Subcutaneous preadipocyte (primary cell): ENCODE data around the gene KIF18B. TPM values are rescaled to one million over a fixed set of nuclear protein-coding genes. Genes with fewer than 3 reads are reported as not detected.

Experiments
- small RNA-seq: library from RNA; depleted of rRNA; stranded (forward); fragments of <200 nt; gene quantifications from one replicate; pipeline ENCODE3, GENCODE V24; 2012
- total RNA-seq: library from RNA; depleted of rRNA; stranded (reverse); fragments of >200 nt; gene quantifications from 2 replicates; pipeline ENCODE4 v1.2.3, GENCODE V29; 2012

The KIF18B gene
- total RNA-seq, result 5.9 and 13.5 TPM in 2 replicates

GRCh38 chr17:44947461-44948314 is at the start of gene KIF18B:
Gene KIF18B, minus strand, starts transcription at chr17:44947773. Its CDS starts 11,429 bp downstream, at chr17:44936344.

GRCh38 chr17:44968225-44969143 is 20.9 kb upstream of the KIF18B start, which contains the start of gene C1QL1:
Gene C1QL1, minus strand, starts transcription at chr17:44968303. Its CDS starts 255 bp downstream, at chr17:44968048.

GRCh38 chr17:44915321-44915726 is 32.2 kb downstream of the KIF18B start, which contains the start of gene GFAP:
Gene GFAP, minus strand, starts transcription at chr17:44915500. Its CDS starts 14 bp downstream, at chr17:44915486.

GRCh38 chr17:44899074-44899782 is 48.3 kb downstream of the KIF18B start, which contains the start of gene EFTUD2:
Gene EFTUD2, minus strand, starts transcription at chr17:44899445. Its CDS starts 4,924 bp downstream, at chr17:44894521.

Small RNA genes within 50 kb of the gene (small RNA-seq; reads per million reads assigned to genes)
- gene AC015936.2 (not detected), gene CCDC103 (not detected), gene MIR6783 (0.55 reads per million, percentile 33 among the genes with 10 or more reads in this experiment), gene RN7SL405P (not detected)

Other genes starting within 250 kb of the KIF18B start
- 4.0 and 9.4 TPM in 2 replicates for gene DBF4B, start 239.1 kb downstream of the KIF18B start, total RNA-seq
- 0.59 and 0.73 TPM in 2 replicates for gene ADAM11, start 188.8 kb downstream of the KIF18B start, total RNA-seq
- gene GJC1, start 117.5 kb downstream of the KIF18B start, total RNA-seq, result 4.8 and 35.4 TPM in 2 replicates
- gene HIGD1B, start 99.9 kb downstream of the KIF18B start, total RNA-seq, result not detected in 2 replicates
- 91.9 and 115 TPM in 2 replicates for gene EFTUD2, start 48.3 kb downstream of the KIF18B start, total RNA-seq
- gene GFAP, start 32.3 kb downstream of the KIF18B start, total RNA-seq, result 0.73 TPM in 1 of 2 replicates, not detected in the other
- gene C1QL1, start 20.5 kb upstream of the KIF18B start, total RNA-seq, result under 0.01 and 0.20 TPM in 2 replicates
- gene DCAKD, start 103.9 kb upstream of the KIF18B start, total RNA-seq, result 35.0 and 37.1 TPM in 2 replicates
- gene NMT1, start 113.5 kb upstream of the KIF18B start, total RNA-seq, result 75.7 and 80.5 TPM in 2 replicates
- 40.3 and 48.1 TPM in 2 replicates for gene PLCD3, start 184.7 kb upstream of the KIF18B start, total RNA-seq
- 4.5 and 6.2 TPM in 2 replicates for gene ACBD4, start 187.9 kb upstream of the KIF18B start, total RNA-seq
- gene HEXIM1, start 200.7 kb upstream of the KIF18B start, total RNA-seq, result 3.7 TPM in 2 replicates
- gene HEXIM2, start 214.1 kb upstream of the KIF18B start, total RNA-seq, result 4.9 and 14.0 TPM in 2 replicates